Medulla oblongata (tissue), 1 donor: ENCODE results near the gene TGFB1.

Experiments
- DNase-seq: peaks from one replicate; pipeline ENCODE4 v3.0.0-alpha.2; 2015; ENCODE audit errors: extremely low spot score

TGFB1 gene

GRCh38 chr19:41341669-41342490 is 11.8 kb downstream of the TGFB1 start:
- DNase-seq: no peak

- DNase-seq: no peak
Observed at GRCh38 chr19:41339936-41340335, 13.8 kb downstream of the TGFB1 start.

- DNase-seq: no peak
Observed at GRCh38 chr19:41335467-41335866, 18.3 kb downstream of the TGFB1 start.

GRCh38 chr19:41334793-41335192 is 18.9 kb downstream of the TGFB1 start:
- DNase-seq: peak; percentile 55

DNA sequence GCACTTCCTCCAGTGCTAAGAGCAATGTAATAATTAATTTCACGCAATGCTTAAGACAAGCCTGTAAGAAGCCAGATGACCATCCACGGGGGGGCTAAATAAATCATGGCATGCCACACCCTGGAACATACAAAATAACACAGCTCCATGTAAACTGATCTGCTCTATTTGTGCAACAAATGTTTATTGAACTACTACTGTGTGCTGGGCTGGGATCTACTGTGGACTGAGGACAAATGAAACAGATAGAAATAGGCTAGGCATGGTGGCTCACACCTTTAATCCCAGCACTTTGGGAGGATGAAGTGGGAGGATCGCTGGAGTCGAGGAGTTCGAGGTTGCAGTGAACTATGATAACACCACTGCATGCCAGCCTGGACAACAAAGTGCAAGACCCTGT is 21.3 kb downstream of the TGFB1 start:
- DNase-seq: no peak

GRCh38 chr19:41332000-41332399 is 21.7 kb downstream of the TGFB1 start:
- no peak for DNase-seq

DNA sequence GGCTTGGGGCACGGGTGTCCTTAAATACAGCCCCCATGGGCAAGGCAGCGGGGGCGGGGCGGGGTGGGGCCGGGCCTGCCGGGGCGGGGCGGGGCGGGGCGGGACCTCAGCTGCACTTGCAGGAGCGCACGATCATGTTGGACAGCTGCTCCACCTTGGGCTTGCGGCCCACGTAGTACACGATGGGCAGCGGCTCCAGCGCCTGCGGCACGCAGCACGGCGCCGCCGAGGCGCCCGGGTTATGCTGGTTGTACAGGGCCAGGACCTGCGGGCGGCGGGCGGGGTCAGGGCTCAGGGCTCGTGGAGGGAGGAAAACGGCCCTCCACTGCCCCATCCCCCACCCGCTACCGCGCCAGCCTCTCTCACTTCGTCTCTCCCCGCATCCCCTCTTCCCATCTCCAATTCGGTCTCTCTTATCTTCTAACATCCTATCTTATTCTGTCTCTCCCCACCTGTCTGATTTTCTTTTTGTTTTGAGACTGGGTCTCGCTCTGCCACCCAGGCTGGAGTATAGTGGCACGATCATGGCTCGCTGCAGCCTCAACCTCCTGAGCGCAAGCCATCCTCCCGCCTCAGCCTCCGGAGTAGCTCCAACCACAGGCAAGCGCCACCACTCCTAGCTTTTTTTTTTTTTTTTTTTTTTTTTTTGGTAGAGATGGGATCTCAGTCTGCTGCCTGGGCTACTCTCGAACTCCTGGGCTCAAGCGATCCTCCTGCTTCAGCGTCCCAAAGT is 22.6 kb downstream of the TGFB1 start:
- no peak for DNase-seq

DNA sequence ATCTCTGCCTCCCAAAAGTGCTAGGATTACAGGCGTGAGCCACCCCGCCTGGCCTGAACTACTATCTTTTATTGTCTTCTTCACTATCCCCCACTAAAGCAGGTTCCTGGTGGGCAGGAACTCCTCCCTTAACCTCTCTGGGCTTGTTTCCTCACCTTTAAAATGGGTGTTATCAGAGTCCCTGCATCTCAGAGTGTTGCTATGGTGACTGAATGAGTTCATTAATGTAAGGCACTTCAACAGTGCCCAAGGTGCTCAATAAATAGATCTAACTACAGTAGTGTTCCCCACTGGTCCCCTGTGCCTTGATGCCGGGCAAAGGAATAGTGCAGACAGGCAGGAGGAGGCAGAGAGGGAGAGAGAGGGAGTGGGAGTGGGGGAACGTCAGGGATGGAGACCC is 23.2 kb downstream of the TGFB1 start:
- DNase-seq: no peak

- peak; percentile 86 for DNase-seq
Observed at GRCh38 chr19:41328842-41329225, 24.9 kb downstream of the TGFB1 start.

DNA sequence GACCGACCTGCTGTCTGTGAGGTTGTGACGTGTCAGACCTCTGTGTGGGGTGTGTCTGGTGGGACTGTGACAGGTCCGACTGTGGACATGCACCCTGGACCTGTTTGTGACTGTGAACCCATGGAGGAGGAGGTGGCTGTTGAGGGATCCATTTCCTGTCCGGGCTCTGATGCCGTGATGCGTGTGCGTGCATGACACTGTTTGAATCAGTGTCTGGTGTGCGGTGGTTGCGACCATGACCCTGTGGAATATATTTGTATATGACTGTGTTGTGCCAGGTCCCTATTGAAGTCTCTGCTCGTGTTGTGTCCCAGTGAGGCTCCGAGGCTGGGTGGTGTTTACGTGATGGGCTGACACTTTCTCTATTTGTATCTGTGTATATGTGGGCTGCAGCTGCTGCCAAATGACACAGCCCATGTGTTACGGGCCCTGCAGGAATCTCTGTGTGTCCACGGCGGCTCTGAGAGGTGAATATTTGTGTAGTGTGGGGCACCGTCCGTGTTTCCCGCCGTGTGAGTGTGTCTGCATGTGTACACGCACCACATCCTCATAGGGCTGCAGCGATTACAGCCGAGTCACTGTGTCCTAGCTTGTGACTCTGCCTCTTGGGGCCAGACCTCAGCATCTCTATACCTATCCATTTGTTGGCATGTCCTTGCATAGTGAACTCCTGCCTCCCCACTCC is 25.4 kb downstream of the TGFB1 start:
- DNase-seq: no peak

- DNase-seq: peak; percentile 62
Observed at GRCh38 chr19:41327576-41328156, 26.1 kb downstream of the TGFB1 start.

DNA sequence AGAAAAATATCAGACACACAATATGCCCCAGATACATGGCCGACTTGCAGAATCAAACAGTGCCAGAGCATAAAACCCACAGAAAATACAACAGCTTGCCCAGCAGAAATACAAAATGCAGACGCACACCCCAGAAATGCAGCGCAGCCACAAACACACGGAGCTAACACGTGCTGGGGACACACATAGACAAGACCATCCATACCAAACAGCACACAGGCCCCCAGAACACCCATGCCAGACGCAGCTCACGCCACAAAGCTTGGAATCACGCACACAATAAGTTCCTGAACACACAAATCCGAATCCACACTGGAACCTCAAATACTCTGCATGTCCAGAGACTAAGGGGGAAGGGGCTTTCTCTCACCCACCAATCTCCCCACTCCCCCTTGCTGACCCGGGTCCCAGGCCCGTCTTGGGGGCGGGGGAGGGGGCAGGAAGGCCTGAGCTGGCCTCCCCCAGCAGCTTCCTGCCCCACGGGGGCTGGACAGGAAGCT is 26.6 kb downstream of the TGFB1 start:
- DNase-seq: peak; percentile 5

- peak; percentile 9 for DNase-seq
Observed at GRCh38 chr19:41325947-41326706, 27.6 kb downstream of the TGFB1 start.

DNA sequence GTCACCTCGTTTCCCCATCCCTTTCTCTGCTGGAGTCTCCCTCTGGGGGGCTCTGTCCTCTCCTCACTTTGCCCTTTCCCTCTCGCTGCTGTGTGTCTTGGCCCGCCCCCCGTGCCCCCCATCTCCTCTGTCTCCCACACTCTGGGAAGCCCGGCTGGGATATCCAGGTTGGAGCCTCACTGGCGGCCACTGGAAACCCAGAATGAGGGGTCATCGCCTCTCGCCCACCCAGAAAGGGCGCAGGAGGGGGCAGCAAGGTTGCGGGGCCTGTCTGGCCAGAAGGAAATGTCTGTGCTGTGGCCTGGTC is 28.1 kb downstream of the TGFB1 start:
- peak; percentile 4 for DNase-seq

GRCh38 chr19:41324921-41325639 is 28.6 kb downstream of the TGFB1 start:
- peak; percentile 7 for DNase-seq

- peak; percentile 51 for DNase-seq
Observed at GRCh38 chr19:41324231-41324702, 29.5 kb downstream of the TGFB1 start.

DNA sequence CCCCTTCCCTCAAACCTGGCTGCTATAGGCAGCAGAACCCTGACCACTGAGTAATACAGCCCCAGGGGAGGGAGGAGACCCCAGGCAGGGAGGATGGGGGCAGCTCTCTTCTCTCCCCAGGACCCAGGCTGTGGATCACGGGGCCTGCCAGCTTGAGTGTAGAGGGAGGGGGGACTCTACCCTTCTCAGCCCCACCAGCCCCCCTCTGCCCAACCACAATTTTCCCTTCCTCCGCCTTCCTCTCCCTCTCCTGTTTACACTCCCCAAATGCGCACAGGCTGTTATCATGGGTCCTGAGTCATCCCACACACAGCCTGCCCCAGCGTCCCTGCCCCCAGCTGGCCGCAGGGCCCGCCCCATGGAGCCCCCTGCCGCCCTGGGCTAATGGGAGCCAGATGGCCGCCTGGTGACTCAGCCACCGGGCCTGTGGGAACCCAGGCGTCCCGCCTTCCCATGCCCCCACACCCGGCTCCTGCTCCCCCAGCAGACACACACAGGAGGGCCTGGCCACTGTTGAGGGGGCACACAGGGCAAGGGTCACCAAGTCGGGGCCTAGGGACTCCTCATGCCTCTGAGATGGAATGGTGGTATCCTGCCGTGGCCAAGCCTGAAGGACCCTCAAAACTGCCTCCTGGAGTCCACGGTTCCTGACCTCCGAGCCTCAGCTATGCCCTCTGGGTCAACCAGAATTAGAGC is 30.1 kb downstream of the TGFB1 start:
- DNase-seq: peak; percentile 28

- DNase-seq: no peak
Observed at GRCh38 chr19:41323023-41323422, 30.7 kb downstream of the TGFB1 start.

GRCh38 chr19:41322451-41322850 is 31.3 kb downstream of the TGFB1 start:
- no peak for DNase-seq
